Measurements from ENCODE around the gene CD84. TPM values are rescaled to one million over a fixed set of nuclear protein-coding genes. Genes with fewer than 3 reads are reported as not detected.

CD84 gene
- total and polyA plus RNA-seq, 3 experiments from 2014 or later = 25.1 to 58.1 (median 27.6) TPM

GRCh38 chr1:160618763-160619274 is 39.5 kb upstream of the CD84 start:
- ChIA-PET CTCF (interaction anchor here (0.6 to 9.0 kb wide), 30 partner anchors 9 to 190 kb away, joined by 3 to 67 read pairs (median 4); partner anchors contain the start of genes CD48 and SLAMF1), POLR2A (interaction anchor here (0.8 to 1.2 kb wide), 3 partner anchors 13 to 90 kb away, joined by 3 to 5 read pairs (median 3); no protein-coding TSS in a partner anchor)
- H3K9me3 Mint-ChIP-seq = no peaks in the 10 kb centered on the region
- peaks cover 62 to 86% (median 75%) of the 10 kb centered on the region in 3 donors for H3K4me1 Mint-ChIP-seq
- Histone ChIP-seq H3K9me3 (ENCODE audit: low read length) (no peaks in the 10 kb centered on the region), H3K4me1 (ENCODE audit: insufficient read depth, low read length) (peaks cover 37% of the 10 kb centered on the region), H3K27me3 (ENCODE audit: insufficient read depth, low read length, poor library complexity, severe bottlenecking) (no peaks in the 10 kb centered on the region), H3K36me3 (ENCODE audit: insufficient read depth, low read length) (peaks cover 22% of the 10 kb centered on the region), H3K4me3 (ENCODE audit: low read length) (no peak overlapping the region), H3K27ac (ENCODE audit: low read depth, low read length) (no peak overlapping the region)
- no peaks in the 10 kb centered on the region for H3K27me3 Mint-ChIP-seq
- peak in 4 of 5 donors; percentile 21 to 63 (median 44) for DNase-seq
- peak overlapping the region in 1 of 7 donors; percentile 1 for H3K4me3 Mint-ChIP-seq
- peaks cover 22 to 76% (median 44%) of the 10 kb centered on the region in 3 donors for H3K36me3 Mint-ChIP-seq
- peak overlapping the region; percentile 3 to 91 (median 63) for H3K27ac Mint-ChIP-seq

GRCh38 chr1:160618327-160618726 is 39.0 kb upstream of the CD84 start:
- ChIA-PET CTCF (interaction anchor here (0.6 to 9.0 kb wide), 27 partner anchors 9 to 190 kb away, joined by 3 to 67 read pairs (median 5); partner anchors contain the start of genes CD48 and SLAMF1), POLR2A (interaction anchor here (0.9 kb wide), 1 partner anchor 14 kb away, joined by 3 read pairs; no protein-coding TSS in a partner anchor)
- H3K9me3 ChIP-seq (ENCODE audit: low read length) = no peaks in the 10 kb centered on the region
- peaks cover 22 to 75% (median 43%) of the 10 kb centered on the region in 3 donors for H3K36me3 Mint-ChIP-seq
- H3K4me1 Mint-ChIP-seq = peaks cover 60 to 86% (median 75%) of the 10 kb centered on the region in 3 donors
- no peaks in the 10 kb centered on the region for H3K9me3 Mint-ChIP-seq
- no peak overlapping the region for H3K4me3 ChIP-seq (ENCODE audit: low read length)
- H3K27ac Mint-ChIP-seq = peak overlapping the region; percentile 2 to 93 (median 42)
- H3K4me1 ChIP-seq (ENCODE audit: insufficient read depth, low read length) = peaks cover 32% of the 10 kb centered on the region
- no peaks in the 10 kb centered on the region for H3K27me3 ChIP-seq (ENCODE audit: insufficient read depth, low read length, poor library complexity, severe bottlenecking)
- peaks cover 22% of the 10 kb centered on the region for H3K36me3 ChIP-seq (ENCODE audit: insufficient read depth, low read length)
- H3K4me3 Mint-ChIP-seq = no peak overlapping the region
- no peak overlapping the region for H3K27ac ChIP-seq (ENCODE audit: low read depth, low read length)
- no peak for DNase-seq
- H3K27me3 Mint-ChIP-seq = no peaks in the 10 kb centered on the region

- Mint-ChIP-seq H3K9me3 (no peaks in the 10 kb centered on the region), H3K4me3 (peak overlapping the region in 1 of 7 donors; percentile 42), H3K27me3 (no peaks in the 10 kb centered on the region), H3K36me3 (peaks cover 28 to 78% (median 36%) of the 10 kb centered on the region in 3 donors), H3K4me1 (peaks cover 46 to 76% (median 59%) of the 10 kb centered on the region in 3 donors), H3K27ac (peak overlapping the region in 6 of 8 donors; percentile 35 to 88 (median 66))
- ChIA-PET CTCF (interaction anchor here (0.7 kb wide), 1 partner anchor 60 kb away, joined by 3 read pairs; no protein-coding TSS in a partner anchor), POLR2A (interaction anchor here (1.4 kb wide), 1 partner anchor 22 kb away, joined by 3 read pairs; no protein-coding TSS in a partner anchor)
- Histone ChIP-seq H3K9me3 (ENCODE audit: low read length) (no peaks in the 10 kb centered on the region), H3K36me3 (ENCODE audit: insufficient read depth, low read length) (peaks cover 38% of the 10 kb centered on the region), H3K27ac (ENCODE audit: low read depth, low read length) (no peak overlapping the region), H3K4me1 (ENCODE audit: insufficient read depth, low read length) (peaks cover 16% of the 10 kb centered on the region), H3K4me3 (ENCODE audit: low read length) (no peak overlapping the region), H3K27me3 (ENCODE audit: insufficient read depth, low read length, poor library complexity, severe bottlenecking) (no peaks in the 10 kb centered on the region)
- no peak for DNase-seq
Observed at GRCh38 chr1:160615660-160616059, 36.4 kb upstream of the CD84 start.

- peak overlapping the region in 5 of 8 donors; percentile 38 to 79 (median 43) for H3K27ac Mint-ChIP-seq
Observed at GRCh38 chr1:160614410-160614809, 35.1 kb upstream of the CD84 start.

GRCh38 chr1:160612613-160613218 is 33.4 kb upstream of the CD84 start:
- H3K27ac Mint-ChIP-seq = peak overlapping the region in 7 of 8 donors; percentile 8 to 94 (median 68)
- Histone ChIP-seq H3K4me1 (ENCODE audit: insufficient read depth, low read length) (peaks cover 7% of the 10 kb centered on the region), H3K36me3 (ENCODE audit: insufficient read depth, low read length) (peaks cover 31% of the 10 kb centered on the region), H3K27me3 (ENCODE audit: insufficient read depth, low read length, poor library complexity, severe bottlenecking) (no peaks in the 10 kb centered on the region), H3K4me3 (ENCODE audit: low read length) (no peak overlapping the region), H3K9me3 (ENCODE audit: low read length) (no peaks in the 10 kb centered on the region), H3K27ac (ENCODE audit: low read depth, low read length) (no peak overlapping the region)
- no peaks in the 10 kb centered on the region for H3K27me3 Mint-ChIP-seq
- peaks cover 10 to 84% (median 26%) of the 10 kb centered on the region in 3 donors for H3K36me3 Mint-ChIP-seq
- CTCF ChIA-PET = interaction anchor here (0.7 to 9.8 kb wide), 4 partner anchors 9 to 184 kb away, joined by 3 to 218 read pairs (median 4); no protein-coding TSS in a partner anchor
- POLR2A ChIA-PET = interaction anchor here (0.6 kb wide), 2 partner anchors 125 to 190 kb away, joined by 3 read pairs; no protein-coding TSS in a partner anchor
- H3K4me1 Mint-ChIP-seq = peaks cover 40 to 70% (median 62%) of the 10 kb centered on the region in 3 donors
- H3K9me3 Mint-ChIP-seq = no peaks in the 10 kb centered on the region
- H3K4me3 Mint-ChIP-seq = no peak overlapping the region
- DNase-seq = no peak

More at GRCh38 chr1:160614410-160614809, 35.1 kb upstream of the CD84 start:
- Mint-ChIP-seq H3K27me3 (no peaks in the 10 kb centered on the region), H3K4me3 (peak overlapping the region in 1 of 7 donors; percentile 49), H3K4me1 (peaks cover 41 to 70% (median 61%) of the 10 kb centered on the region in 3 donors), H3K9me3 (no peaks in the 10 kb centered on the region), H3K36me3 (peaks cover 20 to 83% (median 35%) of the 10 kb centered on the region in 3 donors)
- no peak for DNase-seq
- Histone ChIP-seq H3K36me3 (ENCODE audit: insufficient read depth, low read length) (peaks cover 38% of the 10 kb centered on the region), H3K27ac (ENCODE audit: low read depth, low read length) (no peak overlapping the region), H3K4me1 (ENCODE audit: insufficient read depth, low read length) (peaks cover 12% of the 10 kb centered on the region), H3K9me3 (ENCODE audit: low read length) (no peaks in the 10 kb centered on the region), H3K4me3 (ENCODE audit: low read length) (no peak overlapping the region), H3K27me3 (ENCODE audit: insufficient read depth, low read length, poor library complexity, severe bottlenecking) (no peaks in the 10 kb centered on the region)
- POLR2A ChIA-PET = interaction anchor here (0.7 to 1.0 kb wide), 2 partner anchors 18 to 32 kb away, joined by 3 read pairs; partner anchors contain the start of gene SLAMF1
- CTCF ChIA-PET = interaction anchor here (0.8 to 1.6 kb wide), 2 partner anchors 61 to 73 kb away, joined by 4 to 5 read pairs; no protein-coding TSS in a partner anchor

- Mint-ChIP-seq H3K27ac (peak overlapping the region; percentile 10 to 84 (median 64)), H3K27me3 (no peaks in the 10 kb centered on the region), H3K36me3 (peaks cover 19 to 80% (median 26%) of the 10 kb centered on the region in 3 donors), H3K9me3 (no peaks in the 10 kb centered on the region), H3K4me3 (no peak overlapping the region), H3K4me1 (peaks cover 53 to 76% (median 72%) of the 10 kb centered on the region in 3 donors)
- Histone ChIP-seq H3K27me3 (ENCODE audit: insufficient read depth, low read length, poor library complexity, severe bottlenecking) (no peaks in the 10 kb centered on the region), H3K27ac (ENCODE audit: low read depth, low read length) (no peak overlapping the region), H3K9me3 (ENCODE audit: low read length) (no peaks in the 10 kb centered on the region), H3K36me3 (ENCODE audit: insufficient read depth, low read length) (peaks cover 22% of the 10 kb centered on the region), H3K4me1 (ENCODE audit: insufficient read depth, low read length) (peaks cover 20% of the 10 kb centered on the region), H3K4me3 (ENCODE audit: low read length) (no peak overlapping the region)
- ChIA-PET CTCF (interaction anchor here (1.2 to 9.8 kb wide), 7 partner anchors 9 to 181 kb away, joined by 3 to 218 read pairs (median 5); no protein-coding TSS in a partner anchor), POLR2A (no interaction called here)
- DNase-seq = no peak
Observed at GRCh38 chr1:160610569-160611242, 31.4 kb upstream of the CD84 start.

GRCh38 chr1:160608941-160609340 is 29.6 kb upstream of the CD84 start:
- peaks cover 20% of the 10 kb centered on the region for H3K4me1 ChIP-seq (ENCODE audit: insufficient read depth, low read length)
- no peak overlapping the region for H3K27ac ChIP-seq (ENCODE audit: low read depth, low read length)
- H3K9me3 ChIP-seq (ENCODE audit: low read length) = no peaks in the 10 kb centered on the region
- Mint-ChIP-seq H3K27ac (peak overlapping the region in 7 of 8 donors; percentile 5 to 95 (median 88)), H3K9me3 (peaks cover 5 to 10% (median 8%) of the 10 kb centered on the region in 5 donors), H3K27me3 (no peaks in the 10 kb centered on the region), H3K36me3 (peaks cover 30 to 80% (median 33%) of the 10 kb centered on the region in 3 donors), H3K4me3 (no peak overlapping the region), H3K4me1 (peaks cover 54 to 72% (median 68%) of the 10 kb centered on the region in 3 donors)
- ChIA-PET POLR2A (no interaction called here), CTCF (interaction anchor here (0.8 to 9.8 kb wide), 7 partner anchors 10 to 179 kb away, joined by 3 to 218 read pairs (median 5); partner anchors contain the start of gene SLAMF1)
- peaks cover 22% of the 10 kb centered on the region for H3K36me3 ChIP-seq (ENCODE audit: insufficient read depth, low read length)
- DNase-seq = no peak
- no peak overlapping the region for H3K4me3 ChIP-seq (ENCODE audit: low read length)
- no peaks in the 10 kb centered on the region for H3K27me3 ChIP-seq (ENCODE audit: insufficient read depth, low read length, poor library complexity, severe bottlenecking)

All from CD8-positive, alpha-beta memory T cell (primary cell).